ENCODE data around the gene BTBD9.

GRCh38 chr6:38502423-38502822 lies 137.3 kb downstream of the BTBD9 start:
- no peak for TF ChIP-seq EZH2 (IDR thresholded peaks at IDR 0.05; ENCODE audit: borderline replicate concordance)
- TF ChIP-seq, protein P1, sequence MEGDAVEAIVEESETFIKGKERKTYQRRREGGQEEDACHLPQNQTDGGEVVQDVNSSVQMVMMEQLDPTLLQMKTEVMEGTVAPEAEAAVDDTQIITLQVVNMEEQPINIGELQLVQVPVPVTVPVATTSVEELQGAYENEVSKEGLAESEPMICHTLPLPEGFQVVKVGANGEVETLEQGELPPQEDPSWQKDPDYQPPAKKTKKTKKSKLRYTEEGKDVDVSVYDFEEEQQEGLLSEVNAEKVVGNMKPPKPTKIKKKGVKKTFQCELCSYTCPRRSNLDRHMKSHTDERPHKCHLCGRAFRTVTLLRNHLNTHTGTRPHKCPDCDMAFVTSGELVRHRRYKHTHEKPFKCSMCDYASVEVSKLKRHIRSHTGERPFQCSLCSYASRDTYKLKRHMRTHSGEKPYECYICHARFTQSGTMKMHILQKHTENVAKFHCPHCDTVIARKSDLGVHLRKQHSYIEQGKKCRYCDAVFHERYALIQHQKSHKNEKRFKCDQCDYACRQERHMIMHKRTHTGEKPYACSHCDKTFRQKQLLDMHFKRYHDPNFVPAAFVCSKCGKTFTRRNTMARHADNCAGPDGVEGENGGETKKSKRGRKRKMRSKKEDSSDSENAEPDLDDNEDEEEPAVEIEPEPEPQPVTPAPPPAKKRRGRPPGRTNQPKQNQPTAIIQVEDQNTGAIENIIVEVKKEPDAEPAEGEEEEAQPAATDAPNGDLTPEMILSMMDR (IDR thresholded peaks at IDR 0.05; ENCODE audit: poor library complexity), result no peak

All from hepatocyte (in vitro differentiated cells).